ENCODE data around the gene ZNF526. TPM values are rescaled to one million over a fixed set of nuclear protein-coding genes. Genes with fewer than 3 reads are reported as not detected.

The ZNF526 gene
- total and polyA plus RNA-seq, 9 of the 15 experiments (the other 6 are each of a cell fraction or from before 2014, with no cell fraction given): 1.3 to 17.9 (median 6.2) TPM

DNA sequence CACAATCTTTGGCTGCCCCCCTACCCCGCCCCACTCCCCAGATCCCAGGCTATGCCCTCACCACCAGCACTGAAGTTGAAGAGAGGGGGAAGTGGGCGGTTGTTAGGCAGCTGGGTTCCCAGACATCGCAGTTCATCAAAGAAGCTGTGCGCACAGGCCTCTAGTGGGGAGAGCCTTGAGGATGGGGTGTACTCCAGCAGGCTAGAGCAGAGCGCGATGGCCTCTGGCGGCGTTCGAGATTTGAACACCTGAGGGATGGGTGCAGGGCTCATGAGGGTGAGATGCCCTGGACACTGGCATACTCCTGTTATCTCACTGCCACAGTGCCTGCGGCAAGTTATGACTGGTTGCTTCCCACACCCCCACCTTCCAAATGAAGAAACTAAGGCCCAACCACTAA, 12.3 kb downstream of the ZNF526 start:
- no peak for ATAC-seq
- H3K27ac ChIP-seq (ENCODE audit: extremely low read depth, low read depth, low read length): 0 out of 3 replicates have a peak overlapping the region, but pooled peaks have one; percentile 5
- 90% methylated on average over 10 of the region's 10 CpGs for WGBS (ENCODE audit: insufficient coverage, low coverage, missing lambda C conversion rate)
- ChIA-PET CTCF (ENCODE audit: low intra/inter-chr PET ratio) (no interaction called here), POLR2A (interaction anchor here (0.8 to 2.3 kb wide), 3 partner anchors 10 to 19 kb away, joined by 3 to 23 read pairs (median 4); partner anchors contain the start of gene GSK3A)
- no peak overlapping the region for H3K4me2 ChIP-seq (ENCODE audit: insufficient read depth, low read length)
- no peak for FAIRE-seq
- H3K4me1 ChIP-seq (replicated peaks in 1 of 2; ENCODE audit: control insufficient read depth in 2 of 2, insufficient read depth in 2 of 2, low read length in 2 of 2): peaks cover 21 to 26% of the 10 kb centered on the region in 2 experiments
- in situ Hi-C loops (cut with MboI) (no loop called here), intact Hi-C loops (cut with micrococcal nuclease) (no loop called here)
- no peak for DNase-seq (ENCODE audit: extremely low read depth in 1 of 4, low spot score in 3 of 4)
- peaks cover 3% of the 10 kb centered on the region for H3K9me1 ChIP-seq (ENCODE audit: control insufficient read depth, insufficient read depth, low read length)
- no peaks in the 10 kb centered on the region for H3K27me3 ChIP-seq (ENCODE audit: control insufficient read depth in 2 of 2, insufficient read depth in 2 of 2, low read length in 2 of 2)
- TF ChIP-seq POLR2G (IDR thresholded peaks at IDR 0.05; ENCODE audit: low read depth, low read length) (peak; percentile 47; the same call in 1 of the 2 replicates), RBFOX2 (IDR thresholded peaks at IDR 0.05; ENCODE audit: low read depth, low read length) (peak; percentile 57), U2AF2 (optimal IDR thresholded peaks at IDR 0.05; ENCODE audit: low read depth, low read length) (no peak), POLR2AphosphoS5 (IDR thresholded peaks at IDR 0.05; ENCODE audit: control insufficient read depth, insufficient read depth, low read depth, low read length) (0 out of 2 replicates have a peak, but pooled peaks have one; percentile 0), ERF (CRISPR knock-in tag; IDR thresholded peaks at IDR 0.05) (no peak), MAFF (IDR thresholded peaks at IDR 0.05; ENCODE audit: low read length) (no peak), POLR2A (conservative IDR thresholded peaks at IDR 0.05) (peak; percentile 45)
- TF ChIP-seq, protein P1, sequence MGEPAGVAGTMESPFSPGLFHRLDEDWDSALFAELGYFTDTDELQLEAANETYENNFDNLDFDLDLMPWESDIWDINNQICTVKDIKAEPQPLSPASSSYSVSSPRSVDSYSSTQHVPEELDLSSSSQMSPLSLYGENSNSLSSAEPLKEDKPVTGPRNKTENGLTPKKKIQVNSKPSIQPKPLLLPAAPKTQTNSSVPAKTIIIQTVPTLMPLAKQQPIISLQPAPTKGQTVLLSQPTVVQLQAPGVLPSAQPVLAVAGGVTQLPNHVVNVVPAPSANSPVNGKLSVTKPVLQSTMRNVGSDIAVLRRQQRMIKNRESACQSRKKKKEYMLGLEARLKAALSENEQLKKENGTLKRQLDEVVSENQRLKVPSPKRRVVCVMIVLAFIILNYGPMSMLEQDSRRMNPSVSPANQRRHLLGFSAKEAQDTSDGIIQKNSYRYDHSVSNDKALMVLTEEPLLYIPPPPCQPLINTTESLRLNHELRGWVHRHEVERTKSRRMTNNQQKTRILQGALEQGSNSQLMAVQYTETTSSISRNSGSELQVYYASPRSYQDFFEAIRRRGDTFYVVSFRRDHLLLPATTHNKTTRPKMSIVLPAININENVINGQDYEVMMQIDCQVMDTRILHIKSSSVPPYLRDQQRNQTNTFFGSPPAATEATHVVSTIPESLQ (CRISPR knock-in tag; IDR thresholded peaks at IDR 0.05): no peak
- TF ChIP-seq, protein P2, sequence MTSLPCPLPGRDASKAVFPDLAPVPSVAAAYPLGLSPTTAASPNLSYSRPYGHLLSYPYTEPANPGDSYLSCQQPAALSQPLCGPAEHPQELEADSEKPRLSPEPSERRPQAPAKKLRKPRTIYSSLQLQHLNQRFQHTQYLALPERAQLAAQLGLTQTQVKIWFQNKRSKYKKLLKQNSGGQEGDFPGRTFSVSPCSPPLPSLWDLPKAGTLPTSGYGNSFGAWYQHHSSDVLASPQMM (CRISPR knock-in tag; IDR thresholded peaks at IDR 0.05): no peak
- H3K9me3 ChIP-seq (replicated peaks; ENCODE audit: control insufficient read depth, insufficient read depth, low read depth, low read length): no peaks in the 10 kb centered on the region
- BruUV-seq (replicated peaks): no TSS peak
- no peak overlapping the region for H2AFZ ChIP-seq (ENCODE audit: low read depth, low read length)
- H3K4me3 ChIP-seq: no peak overlapping the region
- peaks cover 98% of the 10 kb centered on the region for H3K36me3 ChIP-seq (ENCODE audit: control insufficient read depth, insufficient read depth, low read length)
- H3K9ac ChIP-seq (ENCODE audit: insufficient read depth in 1 of 2, low read depth in 2 of 2, low read length in 2 of 2): 0 out of 4 replicates have a peak overlapping the region, but pooled peaks of 1 of the 2 experiments have one; percentile 21
- peaks cover 28% of the 10 kb centered on the region for H4K20me1 ChIP-seq (replicated peaks; ENCODE audit: control insufficient read depth, insufficient read depth, low read length)
- H3K79me2 ChIP-seq (ENCODE audit: control insufficient read depth, insufficient read depth, low read length): peaks cover 30% of the 10 kb centered on the region

Measured in K562 (cell line).